Right lobe of liver (tissue), 6 donors: ENCODE measurements around the gene PTPRN2. TPM values are rescaled to one million over a fixed set of nuclear protein-coding genes. Genes with fewer than 3 reads are reported as not detected.

Source experiments
- ATAC-seq, 4 donors: fragments of 200-7000 bp; cut with Tn5 transposase; one replicate each; pipeline ENCODE4 v1.9.1; 2020; ENCODE audit warnings: mild to moderate bottlenecking in 4 of 4, moderate library complexity in 4 of 4
- DNase-seq, 3 donors: peaks; one replicate each; pipeline ENCODE4 v3.0.0-alpha.2; 2020
- H3K27ac ChIP-seq, 3 donors: fragments of 200-600 bp; one replicate each; pipeline ENCODE4 v1.8.0; 2022
- H3K27me3 ChIP-seq, 2 donors: fragments of 200-600 bp; one replicate each; pipeline ENCODE4 v1.8.0; 2022
- H3K36me3 ChIP-seq, 4 donors: fragments of 200-600 bp; sonication (generic) in 1 of 4; one replicate each; pipeline versions ENCODE4 v1.5.1 to v1.8.0; 2017 to 2022; ENCODE audit warnings: control low read depth in 1 of 4
- H3K4me1 ChIP-seq, 4 donors: fragments of 200-600 bp; sonication (generic) in 1 of 4; one replicate each; pipeline versions ENCODE4 v1.5.1 to v1.8.0; 2017 to 2022; ENCODE audit warnings: control low read depth in 1 of 4
- H3K4me3 ChIP-seq, 3 donors: fragments of 200-600 bp; one replicate each; pipeline ENCODE4 v1.8.0; 2022
- H3K9me3 ChIP-seq, 4 donors: fragments of 200-600 bp; sonication (generic) in 1 of 4; one replicate each; pipeline versions ENCODE4 v1.5.1 to v1.8.0; 2017 to 2022; ENCODE audit warnings: control low read depth in 1 of 4
- POLR2A ChIP-seq: fragments of 450-650 bp; IDR thresholded peaks from one replicate; pipeline ENCODE4 v1.6.1; 2017; ENCODE audit warnings: antibody characterized with exemption, mild to moderate bottlenecking
- WGBS: methylation state at CpG from one replicate; pipeline ENCODE4 v1.1.6; 2018; ENCODE audit warnings: low coverage, low lambda C conversion rate; ENCODE audit not compliant: insufficient coverage; ENCODE audit errors: missing lambda C conversion rate; 5-methylcytosine and 5-hydroxymethylcytosine counted together
- intact Hi-C, 2 donors: fragments of 100-400 bp; cut with DNase I; formaldehyde crosslinking; loops; one replicate each; pipeline versions ENCODE4 v1.11.2 to v1.14.1; 2022
- total RNA-seq, 6 experiments: library from RNA; depleted of rRNA in 2 of 6; stranded (reverse); fragments of >200 nt in 2 of 6; fragmentation: NEBNext Ultra II Directional in 3 of 6; extraction: Animal tissue kit (Norgen Biotek cat#: 25700) in 3 of 6; gene quantifications; one replicate each; pipeline versions ENCODE4 v1.1.0 to v1.2.4, GENCODE V29; 2016 to 2023
- TF ChIP-seq, protein P1 (sequence below), 4 donors: fragments of 200-600 bp in 3 of 4; fragments of 450-650 bp in 1 of 4; IDR thresholded peaks; one replicate each; pipeline versions ENCODE4 v1.5.1 to v1.8.0; 2016 to 2022; ENCODE audit warnings: antibody characterized with exemption in 4 of 4, mild to moderate bottlenecking in 2 of 4
- donor health status: DM: no; HTN: yes; CAD: no.
- donor health status: DM: no; HTN: no; CAD: no.
- donor health status: DM: no; HTN: no; CAD: no.
- donor health status: DM: no; HTN: yes; CAD: no.
- donor health status: DM: no; HTN: yes; CAD: no.

PTPRN2 gene
- total RNA-seq, 6 experiments from 2014 or later, result 0.15 to 0.87 (median 0.67) TPM

- H3K4me1 ChIP-seq, result no peaks in the 10 kb centered on the region
- H3K27ac ChIP-seq, result no peak overlapping the region
- intact Hi-C loops, result no loop called here
- no peak for TF ChIP-seq POLR2A
- TF ChIP-seq, protein P1, sequence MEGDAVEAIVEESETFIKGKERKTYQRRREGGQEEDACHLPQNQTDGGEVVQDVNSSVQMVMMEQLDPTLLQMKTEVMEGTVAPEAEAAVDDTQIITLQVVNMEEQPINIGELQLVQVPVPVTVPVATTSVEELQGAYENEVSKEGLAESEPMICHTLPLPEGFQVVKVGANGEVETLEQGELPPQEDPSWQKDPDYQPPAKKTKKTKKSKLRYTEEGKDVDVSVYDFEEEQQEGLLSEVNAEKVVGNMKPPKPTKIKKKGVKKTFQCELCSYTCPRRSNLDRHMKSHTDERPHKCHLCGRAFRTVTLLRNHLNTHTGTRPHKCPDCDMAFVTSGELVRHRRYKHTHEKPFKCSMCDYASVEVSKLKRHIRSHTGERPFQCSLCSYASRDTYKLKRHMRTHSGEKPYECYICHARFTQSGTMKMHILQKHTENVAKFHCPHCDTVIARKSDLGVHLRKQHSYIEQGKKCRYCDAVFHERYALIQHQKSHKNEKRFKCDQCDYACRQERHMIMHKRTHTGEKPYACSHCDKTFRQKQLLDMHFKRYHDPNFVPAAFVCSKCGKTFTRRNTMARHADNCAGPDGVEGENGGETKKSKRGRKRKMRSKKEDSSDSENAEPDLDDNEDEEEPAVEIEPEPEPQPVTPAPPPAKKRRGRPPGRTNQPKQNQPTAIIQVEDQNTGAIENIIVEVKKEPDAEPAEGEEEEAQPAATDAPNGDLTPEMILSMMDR (IDR thresholded peaks at IDR 0.05), result no peak
- H3K27me3 ChIP-seq, result no peaks in the 10 kb centered on the region
- ATAC-seq (peak in 2 of 4 donors; percentile 22 to 44), DNase-seq (peak in 1 of 3 donors; percentile 46)
- no peaks in the 10 kb centered on the region for H3K36me3 ChIP-seq
- no peak overlapping the region for H3K4me3 ChIP-seq
- WGBS, result 82% methylated on average over 2 of the region's 20 CpGs
- no peaks in the 10 kb centered on the region for H3K9me3 ChIP-seq
These were observed 1027.9 kb downstream of the PTPRN2 start for GRCh38 chr7:157559596-157560257.

DNA sequence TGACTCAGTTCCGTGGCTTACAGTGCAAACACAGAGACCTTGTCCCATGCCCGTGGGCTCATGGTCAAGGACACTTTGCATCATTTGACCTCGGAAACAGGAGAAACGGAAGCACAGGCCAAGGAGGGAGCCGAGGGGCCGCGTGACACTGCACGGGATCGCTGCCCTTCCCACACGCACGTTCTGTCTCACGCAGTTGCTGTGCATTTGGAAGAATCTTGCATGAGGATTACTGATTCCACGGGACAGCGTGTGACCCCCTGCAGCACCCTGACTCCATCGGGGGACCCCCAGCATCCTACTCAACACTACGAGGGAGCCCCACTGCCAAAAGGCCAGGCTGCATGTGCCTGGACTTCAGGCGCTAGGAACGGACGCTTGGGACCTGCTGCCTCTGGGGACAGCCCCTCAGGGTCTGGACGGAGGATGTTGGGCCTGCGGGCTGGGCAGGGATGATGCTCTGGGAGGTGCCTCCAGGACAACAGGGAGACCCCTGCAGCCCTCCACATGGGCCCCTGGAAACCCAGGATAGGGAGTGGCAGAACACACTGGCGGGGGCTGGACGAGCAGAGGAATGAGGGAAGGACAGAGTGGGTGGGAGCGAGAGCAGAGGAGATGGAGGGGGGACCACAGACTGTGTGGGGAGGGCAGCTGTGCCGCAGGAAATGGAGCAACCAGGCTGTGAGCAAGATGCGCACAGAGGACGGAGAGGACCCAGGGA, 1028.6 kb downstream of the PTPRN2 start:
- ATAC-seq (no peak), DNase-seq (peak in 1 of 3 donors; percentile 40)
- WGBS, result 65% methylated on average over 10 of the region's 27 CpGs
- H3K36me3 ChIP-seq, result no peaks in the 10 kb centered on the region
- TF ChIP-seq POLR2A, result no peak
- TF ChIP-seq, protein P1 (IDR thresholded peaks at IDR 0.05), result no peak
- intact Hi-C loops, result no loop called here
- H3K4me1 ChIP-seq, result no peaks in the 10 kb centered on the region
- no peak overlapping the region for H3K4me3 ChIP-seq
- H3K9me3 ChIP-seq, result no peaks in the 10 kb centered on the region
- H3K27me3 ChIP-seq, result no peaks in the 10 kb centered on the region
- no peak overlapping the region for H3K27ac ChIP-seq

GRCh38 chr7:157558516-157558874, 1029.1 kb downstream of the PTPRN2 start:
- no peak for ATAC-seq
- intact Hi-C loops, result no loop called here
- H3K27ac ChIP-seq, result no peak overlapping the region
- no peaks in the 10 kb centered on the region for H3K9me3 ChIP-seq
- 0% methylated on average over 1 of the region's 9 CpGs for WGBS
- H3K27me3 ChIP-seq, result no peaks in the 10 kb centered on the region
- no peak overlapping the region for H3K4me3 ChIP-seq
- H3K36me3 ChIP-seq, result no peaks in the 10 kb centered on the region
- DNase-seq, result peak in 1 of 3 donors; percentile 41
- H3K4me1 ChIP-seq, result no peaks in the 10 kb centered on the region
- TF ChIP-seq, protein P1 (IDR thresholded peaks at IDR 0.05), result no peak
- no peak for TF ChIP-seq POLR2A

DNA sequence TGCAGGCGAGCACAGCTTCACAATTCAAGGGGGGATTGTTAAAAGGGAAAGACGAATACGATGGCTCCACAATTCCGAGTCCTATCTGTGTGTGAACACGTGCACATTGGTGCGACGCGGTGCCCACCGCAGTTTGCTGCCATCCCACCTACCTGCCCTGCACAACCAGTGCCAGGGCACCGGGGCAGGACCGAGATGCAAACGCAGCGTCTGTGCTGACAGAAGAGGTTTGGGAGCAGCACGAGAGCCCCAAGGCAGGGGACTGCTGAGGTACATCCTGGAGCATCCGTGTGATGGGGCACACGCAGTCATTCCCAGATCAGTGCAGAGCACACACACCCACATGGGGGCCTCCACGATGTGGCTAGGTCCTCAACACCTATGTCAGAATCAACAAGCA, 1029.6 kb downstream of the PTPRN2 start:
- no peaks in the 10 kb centered on the region for H3K4me1 ChIP-seq
- H3K4me3 ChIP-seq, result no peak overlapping the region
- TF ChIP-seq, protein P1 (IDR thresholded peaks at IDR 0.05), result no peak
- TF ChIP-seq POLR2A, result no peak
- no peak for ATAC-seq
- intact Hi-C loops, result no loop called here
- no peaks in the 10 kb centered on the region for H3K27me3 ChIP-seq
- peak in 1 of 3 donors; percentile 31 for DNase-seq
- H3K36me3 ChIP-seq, result no peaks in the 10 kb centered on the region
- no peaks in the 10 kb centered on the region for H3K9me3 ChIP-seq
- H3K27ac ChIP-seq, result no peak overlapping the region
- 61% methylated on average over 5 of the region's 17 CpGs for WGBS
